Midbrain (tissue), 1 donor: ENCODE data around the gene FAM240A.

Source experiments
- DNase-seq: peaks from one replicate; lab custom pipeline; 2025; lab: John Stamatoyannopoulos, UW

The FAM240A gene

GRCh38 chr3:46674031-46674845, 61.9 kb downstream of the FAM240A start:
- DNase-seq: no peak

- DNase-seq: no peak
Observed at GRCh38 chr3:46675426-46675825, 63.1 kb downstream of the FAM240A start.
